GM18861 (cell line): Measurements from ENCODE around the gene ANO10.
"Not testable (repeated sequence)": the region's sequence is repeated elsewhere in the genome, so short reads cannot be mapped to it uniquely, and the experiment has no call there.

ENCODE experiments used
- ATAC-seq: cut with Tn5 transposase; IDR thresholded peaks from one replicate; pipeline ENCODE4 v1.9.1; 2021; ENCODE audit not compliant: unreplicated experiment

ANO10 gene

DNA sequence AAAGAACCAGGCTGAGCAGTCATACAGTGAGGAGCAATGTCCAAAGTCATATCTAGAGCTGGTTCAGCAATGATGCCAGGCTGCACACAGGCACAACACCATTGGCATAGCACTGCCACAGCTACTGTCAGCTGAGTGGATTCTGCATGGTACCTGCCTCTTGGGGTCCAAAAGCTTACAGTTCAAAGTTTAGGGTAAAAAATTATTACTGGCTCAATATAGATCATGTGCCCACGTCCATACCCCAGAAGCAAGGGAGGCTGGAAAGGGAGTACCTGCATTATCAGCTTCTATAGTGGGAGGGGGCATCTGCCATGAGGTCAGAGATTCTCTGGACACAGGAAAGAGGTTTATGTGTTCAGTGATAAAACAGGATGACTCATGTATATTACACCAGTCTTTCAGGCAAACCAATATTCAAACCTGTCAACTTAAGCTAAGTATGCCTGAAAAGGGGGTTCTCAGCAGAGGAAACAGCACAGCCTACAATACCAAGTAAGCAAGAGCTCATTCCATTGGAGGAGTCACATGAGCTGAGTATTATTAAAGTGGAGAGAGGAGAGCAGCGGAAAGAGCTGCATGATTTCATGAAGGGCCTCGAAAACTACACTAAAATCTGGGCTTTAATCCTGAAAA is 99.0 kb downstream of the ANO10 start:
- no peak for ATAC-seq

DNA sequence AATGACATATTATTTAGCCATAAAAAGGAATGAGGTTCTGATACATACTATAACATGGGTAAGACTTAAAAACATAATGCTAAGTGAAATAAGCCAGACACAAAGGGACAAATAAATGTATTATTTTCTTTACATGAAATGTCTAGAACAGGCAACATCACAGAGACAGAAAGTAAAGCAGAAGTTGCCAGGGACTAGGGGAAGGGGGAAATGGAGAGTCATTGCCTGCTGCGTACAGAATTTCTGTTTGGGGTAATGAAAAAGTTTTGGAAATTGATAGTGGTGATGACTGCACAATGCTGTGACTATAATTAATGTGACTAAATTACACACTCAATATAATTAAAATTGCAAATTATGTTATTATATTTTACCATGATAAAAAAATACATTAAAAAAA is 99.9 kb downstream of the ANO10 start:
- no peak for ATAC-seq

DNA sequence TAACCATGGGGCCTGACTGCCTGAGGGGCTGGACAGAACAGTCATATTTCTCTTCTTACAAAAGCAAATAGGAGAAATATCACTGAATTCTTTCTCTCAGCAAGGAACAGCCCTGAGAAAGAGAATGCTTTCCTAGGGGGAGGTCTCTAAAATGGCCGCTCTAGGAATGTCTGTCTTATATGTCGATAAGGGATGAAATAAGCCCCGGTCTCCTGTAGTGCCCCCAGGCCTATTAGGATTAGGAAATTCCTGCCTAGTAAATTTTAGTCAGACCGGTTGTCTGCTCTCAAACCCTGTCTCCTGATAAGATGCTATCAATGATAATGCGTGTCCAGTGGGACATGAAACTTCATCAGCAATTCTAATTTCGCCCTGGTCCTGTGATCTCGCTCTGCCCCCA is 103.3 kb downstream of the ANO10 start:
- ATAC-seq = not testable (repeated sequence)

DNA sequence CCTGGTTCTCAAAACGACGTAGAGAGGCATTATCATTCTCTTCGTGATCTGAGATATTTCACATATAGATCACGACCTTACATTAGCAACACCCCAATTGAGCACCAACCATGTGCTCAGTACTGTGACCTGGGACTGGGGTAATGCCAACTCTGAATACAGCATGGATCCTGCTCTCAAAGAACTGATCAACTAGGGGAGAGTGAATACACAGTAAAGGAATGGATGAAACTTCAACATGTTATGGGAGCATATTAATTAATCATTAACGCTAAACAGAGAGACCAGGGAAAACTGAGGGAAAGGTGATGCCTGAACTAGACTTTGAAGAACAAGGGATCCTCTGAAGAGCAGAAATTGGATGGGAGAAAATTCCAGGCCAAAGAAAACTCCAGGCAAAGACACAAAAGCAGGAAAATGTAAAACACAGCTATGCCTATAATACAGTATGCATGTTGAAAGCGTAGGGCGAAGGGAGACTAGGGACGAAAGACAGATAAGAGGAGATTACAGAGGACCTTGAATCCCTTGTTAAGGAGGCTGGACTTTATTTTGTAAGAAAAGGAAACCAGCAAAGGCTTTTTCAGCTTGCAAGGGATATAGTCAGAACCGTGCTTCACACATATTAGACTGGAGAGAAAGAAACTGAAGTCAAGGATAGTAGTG is 105.7 kb downstream of the ANO10 start:
- no peak for ATAC-seq

DNA sequence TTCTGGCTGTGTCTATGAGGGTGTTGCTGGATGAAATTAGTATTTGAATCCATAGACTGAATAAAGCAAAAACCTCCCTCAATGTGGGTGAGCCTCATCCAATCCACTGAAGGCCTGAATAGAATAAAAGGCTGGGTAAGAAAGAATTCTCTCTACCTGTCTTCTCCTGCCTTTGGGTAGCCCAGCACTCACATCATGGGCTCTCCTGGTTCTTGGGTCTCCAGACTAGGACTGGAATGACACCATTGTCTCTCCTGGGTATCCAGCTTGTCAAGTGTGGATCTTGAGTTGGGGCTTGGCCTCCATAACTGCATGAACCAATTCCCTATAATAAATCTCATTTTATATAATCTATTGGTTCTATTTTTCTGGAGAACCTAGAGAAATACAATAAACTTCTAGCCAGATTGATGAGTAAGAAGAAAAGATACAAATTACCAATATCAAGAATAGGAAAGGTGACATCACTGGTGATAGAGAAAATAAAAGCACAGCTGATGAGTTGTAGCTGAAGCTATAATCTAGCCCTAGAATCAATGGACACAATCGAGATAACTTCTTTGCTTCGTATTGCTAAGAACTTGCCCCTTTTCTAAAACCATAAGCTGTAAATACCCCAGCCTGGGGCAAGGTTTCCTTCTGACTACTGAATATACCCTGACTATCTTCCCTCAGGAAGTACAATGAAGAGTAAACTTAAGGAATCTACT is 106.4 kb downstream of the ANO10 start:
- ATAC-seq = no peak

DNA sequence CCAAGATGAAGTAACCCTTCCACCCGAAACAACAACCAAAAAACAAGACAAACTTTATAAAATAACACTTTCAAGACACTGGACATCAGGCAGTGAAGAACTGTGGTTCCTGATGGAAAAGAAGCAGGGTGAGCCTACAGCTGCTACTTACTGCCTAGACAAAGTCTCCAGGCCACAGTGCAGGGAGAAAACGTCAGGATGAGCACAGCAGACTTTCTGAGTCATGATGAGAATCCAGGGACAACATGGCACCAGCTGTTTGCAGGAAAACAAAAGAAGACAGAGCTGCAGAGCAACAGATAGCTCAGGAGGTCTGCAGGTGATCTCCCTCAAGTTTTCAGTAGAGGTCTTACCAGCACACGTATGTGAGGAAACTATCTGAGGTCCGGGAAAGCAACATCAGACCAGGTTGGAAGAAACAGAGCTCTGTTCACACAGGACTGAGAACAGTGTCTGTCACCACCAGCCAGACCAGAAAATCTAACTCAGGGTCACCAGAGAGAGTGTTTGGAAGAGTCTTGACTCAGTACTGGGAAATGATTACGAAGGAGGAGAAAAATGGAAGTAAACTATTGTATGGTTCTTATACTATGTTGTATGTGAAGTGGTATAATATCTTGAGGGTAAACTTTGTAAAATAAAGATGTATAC is 108.9 kb downstream of the ANO10 start:
- ATAC-seq = no peak

DNA sequence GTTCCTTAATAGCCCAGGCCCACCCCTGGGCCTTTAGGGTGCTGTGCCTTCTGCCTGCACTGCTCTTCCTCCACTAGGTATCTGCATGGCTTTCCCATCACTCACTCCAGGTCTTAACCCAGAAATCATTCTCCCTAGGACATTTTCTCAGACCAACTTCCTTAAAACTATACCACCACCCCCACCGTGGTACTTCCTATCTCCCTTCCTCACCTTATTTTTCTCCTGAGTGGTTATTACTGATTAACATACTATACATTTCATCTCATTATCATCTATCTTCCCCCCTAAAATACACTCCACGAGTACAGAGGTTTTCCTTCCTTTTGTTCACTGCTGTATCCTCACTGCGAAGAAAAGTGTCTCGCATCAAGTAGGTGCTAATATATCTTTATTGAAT is 115.2 kb downstream of the ANO10 start:
- ATAC-seq = no peak

DNA sequence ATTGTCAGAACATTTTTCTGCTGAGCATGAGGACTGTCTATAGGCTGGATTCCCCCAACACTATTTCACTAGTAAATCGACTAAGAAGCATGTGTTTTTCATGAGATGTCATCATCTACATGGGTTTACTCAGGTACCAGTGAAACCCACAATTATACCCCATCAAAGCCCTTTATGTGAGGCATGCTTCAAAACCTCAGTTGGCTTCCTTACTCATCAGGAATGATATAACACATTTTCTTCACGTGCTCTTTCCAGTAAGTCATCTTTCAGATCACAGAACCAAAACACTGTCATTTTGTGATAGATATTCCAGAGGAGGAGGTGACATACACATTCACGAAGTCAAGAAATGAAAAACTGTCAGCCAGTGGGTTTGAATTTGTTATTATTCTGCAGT is 116.5 kb downstream of the ANO10 start:
- ATAC-seq = no peak

DNA sequence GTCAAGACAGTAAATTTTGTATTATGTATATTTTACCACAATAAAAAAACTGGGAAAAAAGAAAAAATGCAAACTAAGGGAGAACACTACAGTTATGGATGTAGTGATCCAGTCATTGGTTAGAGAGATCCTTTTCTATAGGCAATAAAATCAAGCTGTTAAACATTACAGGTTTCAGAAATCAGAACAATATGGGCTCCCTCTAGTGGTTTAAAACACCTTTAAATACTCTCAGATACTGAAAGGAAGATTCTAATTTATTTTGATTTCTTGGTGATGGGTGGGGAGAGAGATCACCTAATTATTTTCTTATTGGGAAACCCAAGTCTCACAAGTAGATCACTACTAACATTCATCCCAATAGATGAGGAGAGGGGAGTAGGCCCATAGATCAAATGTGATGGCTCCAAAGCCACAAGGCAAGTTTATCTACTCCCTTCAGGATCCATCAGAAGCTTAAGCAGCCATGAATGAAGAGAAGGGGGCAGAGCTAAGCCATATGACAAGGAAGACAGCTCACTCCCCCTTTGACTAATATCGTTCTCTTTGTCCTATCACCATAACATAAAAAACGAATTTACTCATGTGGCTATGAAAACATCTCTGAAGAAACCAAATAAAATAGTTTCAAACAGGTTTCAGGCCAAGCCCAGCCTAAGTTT is 118.6 kb downstream of the ANO10 start:
- ATAC-seq = no peak

DNA sequence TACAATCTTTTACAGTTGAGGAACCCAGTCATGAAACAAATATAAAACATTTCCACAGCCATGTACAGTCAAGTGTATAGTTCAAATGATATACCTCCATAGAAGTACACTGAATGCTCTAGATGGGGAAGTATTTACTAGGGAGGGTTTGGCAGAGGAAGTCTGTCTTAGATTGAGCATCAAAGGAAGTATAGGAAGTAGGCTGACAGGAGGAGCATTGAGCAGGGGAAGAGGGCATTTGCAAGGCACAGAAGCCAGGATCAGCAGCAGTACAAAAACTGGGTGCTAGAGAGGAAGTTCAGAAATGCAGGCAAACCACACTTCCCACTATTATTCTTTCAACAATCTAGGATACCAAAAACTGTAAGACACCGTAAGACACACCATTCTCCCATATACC is 122.6 kb downstream of the ANO10 start:
- ATAC-seq = no peak

DNA sequence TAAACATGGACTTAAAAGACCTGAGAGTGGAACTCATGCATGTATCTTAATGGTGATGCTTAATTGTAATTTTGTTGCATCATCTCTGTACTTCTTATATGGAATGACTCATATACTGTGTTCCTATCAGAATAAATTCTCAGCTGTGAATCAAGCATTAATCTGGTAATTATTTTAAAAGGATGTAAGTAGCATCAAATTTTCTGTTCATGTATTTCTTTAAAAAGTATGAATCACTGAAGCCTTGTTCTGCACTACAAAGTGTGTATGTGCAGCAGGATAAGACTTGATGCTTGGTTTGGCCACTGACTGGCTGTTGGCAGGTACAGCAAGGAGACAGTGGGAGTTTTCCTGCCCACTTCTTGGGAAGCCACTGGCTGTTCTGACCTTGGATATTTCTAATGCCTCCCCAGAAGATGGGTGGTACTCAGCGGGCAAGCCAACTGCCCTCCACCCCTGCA is 123.9 kb downstream of the ANO10 start:
- ATAC-seq = no peak

DNA sequence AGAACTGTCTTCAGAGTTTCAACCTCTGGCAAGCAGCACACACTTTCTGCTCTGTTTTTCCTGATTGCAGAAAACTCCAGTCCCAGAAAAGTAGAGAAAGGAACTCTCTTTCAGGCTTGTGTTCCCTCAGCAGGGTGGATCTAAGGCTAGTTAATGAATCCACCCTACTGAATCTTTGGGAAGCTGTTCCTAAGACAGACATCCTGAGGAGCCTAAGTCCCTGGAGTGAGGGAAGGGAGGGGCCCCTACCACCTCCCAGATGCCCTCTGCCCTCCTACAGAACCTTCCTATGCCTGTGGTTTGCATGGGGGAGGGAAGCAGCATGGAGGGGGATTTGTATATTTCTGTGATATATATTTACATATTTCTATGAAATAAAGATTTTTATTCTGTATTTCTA is 124.4 kb downstream of the ANO10 start:
- ATAC-seq = no peak

DNA sequence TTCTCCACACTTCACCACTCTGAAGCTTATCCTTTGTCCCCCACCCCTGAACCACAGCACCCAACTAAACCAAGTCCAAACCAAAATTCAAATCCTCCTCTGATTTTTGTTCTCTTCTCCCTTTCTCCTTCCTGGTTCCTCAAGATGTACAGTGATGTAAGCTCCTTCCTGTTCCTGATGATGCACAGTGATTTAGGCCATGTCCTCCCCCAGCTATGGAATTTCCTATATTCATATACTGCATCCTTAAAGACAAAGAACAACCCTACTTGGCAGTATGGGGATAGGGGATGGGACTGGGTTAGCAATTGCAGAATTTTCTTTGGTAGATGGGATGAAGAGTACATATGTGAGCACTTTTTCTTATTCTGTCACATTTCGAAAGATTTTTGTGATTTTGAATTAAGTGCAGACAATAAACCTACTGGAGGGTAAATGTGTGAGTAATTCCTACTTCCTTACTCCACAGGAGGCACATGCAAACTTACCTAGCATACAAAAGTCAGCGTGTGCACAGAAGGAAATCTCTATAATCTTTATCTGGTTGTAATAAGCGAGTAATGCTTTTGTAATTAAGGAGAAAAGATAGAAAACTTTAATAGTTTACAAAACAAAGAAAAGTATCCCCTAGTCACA is 125.0 kb downstream of the ANO10 start:
- ATAC-seq = no peak

DNA sequence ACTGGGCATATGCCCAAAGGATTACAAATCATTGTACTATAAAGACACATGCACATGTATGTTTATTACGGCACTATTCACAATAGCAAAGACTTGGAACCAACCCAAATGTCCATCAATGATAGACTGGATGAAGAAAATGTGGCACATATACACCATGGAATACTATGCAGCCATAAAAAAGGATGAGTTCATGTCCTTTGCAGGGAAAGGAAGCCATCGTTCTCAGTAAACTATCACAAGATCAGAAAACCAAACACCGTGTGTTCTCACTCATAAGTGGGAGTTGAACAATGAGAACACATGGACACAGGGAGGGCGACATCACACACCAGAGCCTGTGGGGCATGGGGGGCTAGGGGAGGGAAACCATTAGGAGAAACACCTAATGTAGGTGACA is 128.9 kb downstream of the ANO10 start:
- ATAC-seq = not testable (repeated sequence)

DNA sequence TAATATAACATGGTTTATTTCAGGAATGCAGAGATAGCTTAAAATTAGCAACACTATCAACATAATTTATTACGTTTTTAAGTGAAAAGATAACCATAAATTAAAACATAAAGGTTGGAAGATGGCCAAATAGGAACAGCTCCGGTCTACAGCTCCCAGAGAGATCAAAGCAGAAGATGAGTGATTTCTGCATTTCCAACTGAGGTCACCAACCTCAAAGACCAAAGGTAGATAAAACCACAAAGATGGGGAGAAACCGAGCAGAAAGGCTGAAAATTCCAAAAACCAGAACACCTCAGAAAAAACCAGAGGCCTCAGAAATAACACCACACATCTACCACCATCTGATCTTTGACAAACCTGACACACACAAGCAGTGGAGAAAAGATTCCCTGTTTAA is 130.0 kb downstream of the ANO10 start:
- not testable (repeated sequence) for ATAC-seq

DNA sequence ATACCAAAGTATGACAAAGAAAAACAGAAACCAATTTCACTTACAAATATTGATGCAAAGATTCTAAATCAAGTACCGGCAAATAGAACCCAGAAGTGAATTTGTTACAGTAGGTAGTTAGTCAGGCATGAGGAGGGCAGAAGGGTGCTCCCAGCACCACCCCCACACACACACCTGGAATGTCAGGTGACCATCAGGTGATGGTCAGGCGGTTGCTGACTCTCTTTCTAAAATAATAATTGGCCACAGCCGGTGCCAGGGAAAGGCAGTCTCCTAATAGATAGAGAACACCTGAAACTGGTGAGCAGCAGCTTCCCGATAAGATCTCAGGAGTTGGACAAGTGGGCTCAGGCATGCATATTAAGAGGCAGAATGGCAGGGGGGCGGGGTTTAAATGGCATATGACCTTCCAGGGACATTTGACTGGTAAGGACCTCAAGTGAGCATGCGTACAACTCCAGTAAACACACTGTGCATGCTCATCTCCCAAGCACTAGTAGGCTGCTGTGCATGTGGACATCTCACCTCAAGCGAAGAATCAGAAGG is 131.1 kb downstream of the ANO10 start:
- ATAC-seq = no peak

DNA sequence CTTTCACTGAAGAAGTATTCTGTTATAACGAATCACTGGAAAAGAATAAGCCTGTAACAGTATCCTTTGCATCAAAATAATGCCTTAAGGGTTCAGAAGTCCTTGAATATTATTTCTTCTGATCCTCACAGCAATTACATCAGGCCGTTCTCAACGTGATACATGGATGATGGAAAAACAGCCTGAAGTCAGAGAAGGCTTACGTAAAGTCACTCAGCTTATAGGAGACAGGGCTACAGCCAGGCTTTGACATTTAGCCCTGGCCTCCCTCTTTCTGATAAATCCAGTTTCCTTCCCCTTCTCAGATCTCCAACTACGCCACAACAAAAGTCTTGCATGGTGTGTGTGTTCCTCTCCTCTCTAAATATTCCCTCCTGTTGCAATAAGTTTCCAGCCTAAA is 131.9 kb downstream of the ANO10 start:
- ATAC-seq = no peak

DNA sequence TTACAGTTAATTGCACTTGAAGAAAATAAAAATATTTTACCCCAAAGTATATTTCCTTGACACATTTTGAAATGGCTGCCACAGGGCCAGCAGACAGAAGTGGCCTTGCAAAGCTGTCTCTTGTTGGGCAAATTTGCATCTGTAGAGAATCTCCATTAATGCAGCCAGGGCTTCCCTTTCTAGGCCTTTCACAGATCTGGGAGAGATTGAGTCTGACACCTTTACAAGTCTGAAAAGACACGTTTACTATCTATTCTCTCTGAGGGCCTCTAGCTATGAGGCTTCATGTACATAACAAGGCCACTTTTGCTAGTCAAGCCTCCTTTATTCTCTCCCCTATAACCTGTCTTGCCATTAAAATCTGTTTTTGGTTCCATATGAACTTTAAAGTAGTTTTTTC is 135.9 kb downstream of the ANO10 start:
- no peak for ATAC-seq

DNA sequence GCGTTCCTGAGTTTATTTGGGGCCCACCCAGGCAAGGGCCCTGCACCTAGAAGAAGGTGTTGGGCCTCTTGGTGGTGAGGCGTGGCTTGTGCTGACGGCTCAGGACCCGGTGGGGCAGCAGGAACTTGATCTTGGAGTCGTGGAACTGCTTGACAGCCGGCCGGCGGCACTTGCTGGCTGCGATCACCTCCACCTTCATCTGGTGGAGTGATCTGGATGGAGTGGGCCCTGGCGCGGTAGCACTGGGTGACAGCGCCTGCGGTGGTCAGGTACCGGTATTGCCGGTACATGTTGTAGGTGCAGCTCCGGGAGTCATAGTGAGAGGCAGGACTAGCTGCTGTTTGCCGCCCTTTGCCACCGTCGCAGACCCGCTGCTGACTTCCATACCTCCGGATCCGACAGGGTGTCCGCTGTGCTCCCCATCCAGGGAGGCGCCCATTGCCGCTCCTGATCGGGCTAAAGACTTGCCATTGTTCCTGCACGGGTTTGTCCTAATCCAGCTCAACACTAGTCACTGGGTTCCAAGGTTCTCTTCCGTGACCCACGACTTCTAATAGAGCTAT is 136.8 kb downstream of the ANO10 start:
- no peak for ATAC-seq

DNA sequence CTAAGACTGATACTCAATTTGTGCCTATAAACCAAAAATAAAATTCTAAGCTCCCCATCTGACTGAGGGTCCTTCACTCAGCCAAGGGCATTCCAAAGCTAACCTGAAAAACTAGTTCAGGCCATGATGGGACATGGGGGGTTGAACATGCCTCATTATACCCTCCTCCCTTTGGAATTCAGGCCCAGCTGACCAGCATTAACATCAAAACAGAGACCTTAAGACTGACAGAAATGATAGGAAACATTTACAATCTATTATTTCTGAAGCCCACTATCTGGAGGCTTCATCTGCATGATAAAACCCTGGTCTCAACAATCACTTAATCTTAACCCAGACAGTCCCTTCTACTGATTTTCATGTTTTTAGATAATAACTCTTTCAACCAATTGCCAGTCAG is 140.4 kb downstream of the ANO10 start:
- ATAC-seq = no peak
